Thoracic aorta (tissue), 2 donors: ENCODE data around the gene MBOAT1. TPM values are rescaled to one million over a fixed set of nuclear protein-coding genes. Genes with fewer than 3 reads are reported as not detected.

Experiments used
- ATAC-seq: fragments of 150-250 bp; one replicate; pipeline ENCODE4 v1.8.0; 2017; ENCODE audit warnings: low read depth; ENCODE audit not compliant: insufficient number of reproducible peaks, low FRiP score
- DNase-seq: peaks from one replicate; pipeline ENCODE4 v3.0.0-alpha.2; 2020; ENCODE audit warnings: low spot score
- H3K27ac ChIP-seq, 2 donors: fragments of 200-600 bp; sonication (generic); 1 replicate in 1 of 2; 2 replicates in 1 of 2; pipeline ENCODE4 v1.5.1; 2016; ENCODE audit warnings: mild to moderate bottlenecking in 2 of 2, moderate library complexity in 2 of 2
- H3K27me3 ChIP-seq: fragments of 200-600 bp; sonication (generic); replicated peaks from 2 replicates; pipeline ENCODE4 v1.6.0; 2016; ENCODE audit warnings: mild to moderate bottlenecking; ENCODE audit not compliant: insufficient read depth
- H3K36me3 ChIP-seq: fragments of 200-600 bp; sonication (generic); one replicate; pipeline ENCODE4 v1.5.1; 2016
- H3K4me1 ChIP-seq, 2 donors: fragments of 200-600 bp; sonication (generic); 1 replicate in 1 of 2; 2 replicates in 1 of 2; pipeline versions ENCODE4 v1.5.1 to v1.6.0; 2016; ENCODE audit warnings: low read depth in 2 of 2, mild to moderate bottlenecking in 1 of 2; ENCODE audit not compliant: control insufficient read depth in 1 of 2
- H3K4me3 ChIP-seq: fragments of 200-600 bp; sonication (generic); 2 replicates; pipeline ENCODE4 v1.5.1; 2016; ENCODE audit warnings: mild to moderate bottlenecking
- H3K9me3 ChIP-seq: fragments of 200-600 bp; sonication (generic); 2 replicates; pipeline ENCODE4 v1.5.1; 2016
- total RNA-seq, 2 donors: library from RNA; depleted of rRNA; stranded (reverse); fragments of >200 nt; gene quantifications; one replicate each; pipeline versions ENCODE4 v1.1.0 to v1.2.3, GENCODE V29; 2016
- TF ChIP-seq, protein P1 (sequence below): fragments of 200-600 bp; sonication (generic); IDR thresholded peaks from one replicate; pipeline ENCODE4 v1.5.1; 2019; ENCODE audit warnings: antibody characterized with exemption

Gene MBOAT1
- total RNA-seq, 2 donors from 2014 or later = 5.5 to 6.8 TPM

DNA sequence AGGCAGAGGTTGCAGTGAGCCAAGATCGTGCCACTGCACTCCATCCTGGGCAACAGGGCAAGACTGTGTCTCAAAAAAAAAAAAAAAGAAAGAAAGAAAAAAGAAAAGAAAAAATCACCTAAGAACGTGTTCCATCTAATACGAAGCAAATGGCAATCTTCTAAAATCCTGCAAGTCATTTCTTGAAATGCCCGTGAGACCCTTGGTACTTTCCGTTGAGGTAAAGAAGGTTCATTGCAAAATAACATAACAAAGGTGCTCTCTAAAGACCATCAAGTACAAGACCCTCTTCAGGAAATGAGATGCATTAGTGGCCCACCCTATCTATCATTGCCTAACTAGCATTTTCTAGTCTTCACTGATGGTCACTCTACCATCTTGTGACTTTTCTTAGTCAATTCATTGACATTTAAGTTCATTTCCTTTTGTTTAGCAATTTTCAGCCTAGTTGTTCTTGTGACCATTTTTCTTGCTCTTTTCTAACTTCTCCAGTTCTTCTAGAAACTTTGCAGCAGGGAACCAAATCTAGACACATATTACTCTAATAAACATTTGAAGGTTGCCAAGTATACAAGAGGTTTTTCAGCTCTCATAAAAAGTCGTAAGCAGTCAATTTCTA lies 14.0 kb downstream of the MBOAT1 start:
- TF ChIP-seq, protein P1, sequence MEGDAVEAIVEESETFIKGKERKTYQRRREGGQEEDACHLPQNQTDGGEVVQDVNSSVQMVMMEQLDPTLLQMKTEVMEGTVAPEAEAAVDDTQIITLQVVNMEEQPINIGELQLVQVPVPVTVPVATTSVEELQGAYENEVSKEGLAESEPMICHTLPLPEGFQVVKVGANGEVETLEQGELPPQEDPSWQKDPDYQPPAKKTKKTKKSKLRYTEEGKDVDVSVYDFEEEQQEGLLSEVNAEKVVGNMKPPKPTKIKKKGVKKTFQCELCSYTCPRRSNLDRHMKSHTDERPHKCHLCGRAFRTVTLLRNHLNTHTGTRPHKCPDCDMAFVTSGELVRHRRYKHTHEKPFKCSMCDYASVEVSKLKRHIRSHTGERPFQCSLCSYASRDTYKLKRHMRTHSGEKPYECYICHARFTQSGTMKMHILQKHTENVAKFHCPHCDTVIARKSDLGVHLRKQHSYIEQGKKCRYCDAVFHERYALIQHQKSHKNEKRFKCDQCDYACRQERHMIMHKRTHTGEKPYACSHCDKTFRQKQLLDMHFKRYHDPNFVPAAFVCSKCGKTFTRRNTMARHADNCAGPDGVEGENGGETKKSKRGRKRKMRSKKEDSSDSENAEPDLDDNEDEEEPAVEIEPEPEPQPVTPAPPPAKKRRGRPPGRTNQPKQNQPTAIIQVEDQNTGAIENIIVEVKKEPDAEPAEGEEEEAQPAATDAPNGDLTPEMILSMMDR = no peak
- no peak for DNase-seq
- no peaks in the 10 kb centered on the region for H3K36me3 ChIP-seq
- no peak overlapping the region for H3K27ac ChIP-seq
- no peak overlapping the region for H3K4me3 ChIP-seq
- H3K4me1 ChIP-seq = peaks cover 0 to 3% of the 10 kb centered on the region in 2 donors
- no peaks in the 10 kb centered on the region for H3K9me3 ChIP-seq
- no peaks in the 10 kb centered on the region for H3K27me3 ChIP-seq
- ATAC-seq = no peak

DNA sequence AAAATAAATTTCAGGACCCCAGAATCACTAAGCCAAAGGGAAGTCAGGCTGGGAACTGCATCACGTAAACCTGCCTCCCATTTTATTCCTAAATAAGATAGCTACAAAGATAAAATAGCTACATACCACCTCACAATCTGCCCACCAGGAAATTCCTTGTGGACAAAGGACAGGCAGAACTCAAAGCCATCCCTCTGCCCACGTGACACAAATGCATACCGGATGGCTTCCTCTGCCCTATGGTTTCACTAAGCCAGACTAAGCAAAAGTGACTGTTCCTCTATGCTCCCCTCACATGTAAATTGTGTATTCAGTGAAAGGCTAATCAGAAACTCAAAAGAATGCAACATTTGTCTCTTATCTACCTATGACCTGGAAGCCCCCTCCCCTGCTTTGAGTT lies 15.0 kb downstream of the MBOAT1 start:
- no peak overlapping the region for H3K4me3 ChIP-seq
- H3K4me1 ChIP-seq = no peaks in the 10 kb centered on the region
- no peak overlapping the region for H3K27ac ChIP-seq
- DNase-seq (no peak), ATAC-seq (no peak)
- H3K36me3 ChIP-seq = no peaks in the 10 kb centered on the region
- no peaks in the 10 kb centered on the region for H3K9me3 ChIP-seq
- TF ChIP-seq, protein P1 = no peak
- H3K27me3 ChIP-seq = no peaks in the 10 kb centered on the region

DNA sequence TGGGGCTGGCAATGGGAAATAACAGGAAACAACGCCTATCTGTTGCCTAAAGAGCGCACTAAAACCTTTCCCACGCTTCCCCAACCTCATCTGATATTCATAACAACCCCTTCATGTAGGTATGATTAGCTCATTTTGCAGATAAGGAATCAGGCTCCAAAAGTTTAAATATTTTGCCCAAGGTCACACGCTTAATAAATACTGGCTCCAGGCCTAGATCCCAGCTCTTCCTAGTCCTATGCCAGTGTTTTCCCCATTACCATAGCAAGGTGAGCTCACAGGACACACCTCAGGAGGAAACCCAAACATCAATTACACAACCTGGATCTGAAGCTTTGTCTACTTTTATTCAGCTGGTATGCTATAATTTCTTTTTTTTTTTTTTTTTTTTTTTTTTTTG lies 19.6 kb downstream of the MBOAT1 start:
- Histone ChIP-seq H3K27ac (no peak overlapping the region), H3K27me3 (no peaks in the 10 kb centered on the region)

GRCh38 chr6:20191992-20192391 lies 20.3 kb downstream of the MBOAT1 start:
- H3K4me1 ChIP-seq = no peaks in the 10 kb centered on the region
- TF ChIP-seq, protein P1 = no peak
- ATAC-seq (no peak), DNase-seq (no peak)
- H3K27me3 ChIP-seq = no peaks in the 10 kb centered on the region
- no peaks in the 10 kb centered on the region for H3K36me3 ChIP-seq
- no peak overlapping the region for H3K4me3 ChIP-seq
- no peaks in the 10 kb centered on the region for H3K9me3 ChIP-seq
- H3K27ac ChIP-seq = no peak overlapping the region

More for the DNA sequence above, 19.6 kb downstream of the MBOAT1 start:
- DNase-seq = no peak
- no peak overlapping the region for H3K4me3 ChIP-seq
- TF ChIP-seq, protein P1 = no peak
- no peaks in the 10 kb centered on the region for H3K36me3 ChIP-seq
- ATAC-seq = no peak
- H3K4me1 ChIP-seq = no peaks in the 10 kb centered on the region
- no peaks in the 10 kb centered on the region for H3K9me3 ChIP-seq

DNA sequence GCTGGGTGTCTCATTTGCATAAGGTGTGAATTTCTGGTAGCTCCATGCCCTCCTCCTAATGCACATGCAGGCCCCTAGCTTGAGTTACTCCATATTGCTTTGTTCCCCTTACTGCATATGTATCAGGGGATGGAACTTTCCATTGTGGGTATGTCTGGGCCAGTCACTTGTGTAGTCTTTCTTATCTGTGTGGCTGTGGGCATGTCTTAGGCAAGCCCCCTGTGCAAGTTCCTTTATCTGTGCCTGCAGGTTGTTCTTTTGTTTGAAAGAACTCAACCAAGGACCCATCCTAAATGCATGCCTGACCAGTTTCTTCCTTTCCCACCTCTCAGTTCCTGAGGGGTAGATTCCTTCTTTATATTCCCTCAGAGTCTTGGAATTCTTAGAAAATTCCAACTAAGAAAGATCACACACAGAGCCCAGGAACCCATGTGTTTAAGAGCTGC lies 23.6 kb downstream of the MBOAT1 start:
- H3K9me3 ChIP-seq = no peaks in the 10 kb centered on the region
- no peaks in the 10 kb centered on the region for H3K27me3 ChIP-seq
- H3K27ac ChIP-seq = no peak overlapping the region
- no peak overlapping the region for H3K4me3 ChIP-seq
- H3K36me3 ChIP-seq = no peaks in the 10 kb centered on the region
- TF ChIP-seq, protein P1 = no peak
- H3K4me1 ChIP-seq = no peaks in the 10 kb centered on the region
- ATAC-seq (no peak), DNase-seq (no peak)
